Right cardiac atrium (tissue), 5 donors: ENCODE results near the gene UGT1A8. TPM values are rescaled to one million over a fixed set of nuclear protein-coding genes. Genes with fewer than 3 reads are reported as not detected.
A peak's percentile ranks its signal among the peaks of the same experiment; 100 is the strongest.
"Not testable (repeated sequence)": the region's sequence is repeated elsewhere in the genome, so short reads cannot be mapped to it uniquely, and the experiment has no call there.

Experiments used
- ATAC-seq, 2 donors: fragments of 200-7000 bp; cut with Tn5 transposase; one replicate each; pipeline versions ENCODE4 v1.8.0 to v1.9.1; 2020; ENCODE audit warnings: moderate library complexity in 2 of 2, mild to moderate bottlenecking in 1 of 2
- DNase-seq, 3 donors: peaks; one replicate each; pipeline ENCODE4 v3.0.0-alpha.2; 2020
- H3K27ac ChIP-seq: one replicate; pipeline ENCODE4 v1.5.1; 2013; ENCODE audit warnings: mild to moderate bottlenecking, low read length, control low read depth, moderate library complexity
- H3K27me3 ChIP-seq: one replicate; pipeline ENCODE4 v1.6.1; 2013; ENCODE audit not compliant: control insufficient read depth, insufficient read depth
- H3K4me1 ChIP-seq: one replicate; pipeline ENCODE4 v1.6.1; 2013; ENCODE audit warnings: low read length; ENCODE audit not compliant: control insufficient read depth, insufficient read depth
- H3K4me3 ChIP-seq: one replicate; pipeline ENCODE4 v1.5.1; 2013; ENCODE audit warnings: low read length, control low read depth
- H3K9me3 ChIP-seq: one replicate; pipeline ENCODE4 v1.6.1; 2013; ENCODE audit warnings: low read length; ENCODE audit not compliant: control insufficient read depth
- WGBS: extraction: QIAGEN DNeasy Blood & Tissue Kit; methylation state at CpG from one replicate; pipeline ENCODE4 v1.1.7; 2013; 5-methylcytosine and 5-hydroxymethylcytosine counted together
- intact Hi-C, 4 donors: fragments of 100-400 bp; cut with DNase I; formaldehyde crosslinking; loops; one replicate each; pipeline versions ENCODE4 v1.11.0 to v1.14.0; 2022 to 2023
- polyA plus RNA-seq: library from polyadenylated mRNA; stranded (reverse); fragments of 200-250 nt; gene quantifications from one replicate; pipeline ENCODE4 v1.2.3, GENCODE V29; 2013
- total RNA-seq, 4 donors: library from RNA; stranded (reverse); fragmentation: NEBNext Ultra II Directional; extraction: Animal tissue kit (Norgen Biotek cat#: 25700); gene quantifications; one replicate each; pipeline ENCODE4 v1.2.1, GENCODE V29; 2021
- donor health status: healthy with polysubstance abuse.
- donor health status: DM: no; HTN: yes; CAD: no.
- donor health status: DM: no; HTN: no; CAD: no.
- donor health status: DM: no; HTN: yes; CAD: no; lungs with severe emphysema.
- donor health status: DM: yes; HTN: yes; CAD: no.

UGT1A8 gene
- total and polyA plus RNA-seq, 5 donors: not detected

GRCh38 chr2:233688341-233688740 is 70.9 kb downstream of the UGT1A8 start:
- WGBS: 82% methylated on average over 5 of the region's 5 CpGs
- DNase-seq (no peak), ATAC-seq (no peak)
- Histone ChIP-seq H3K27me3 (no peaks in the 10 kb centered on the region), H3K27ac (no peak overlapping the region), H3K4me3 (no peak overlapping the region), H3K4me1 (no peaks in the 10 kb centered on the region), H3K9me3 (no peaks in the 10 kb centered on the region)
- intact Hi-C loops: no loop called here

- no peak overlapping the region for H3K4me3 ChIP-seq
- no peak for DNase-seq
- no peaks in the 10 kb centered on the region for H3K4me1 ChIP-seq
- H3K27ac ChIP-seq: no peak overlapping the region
- ATAC-seq: no peak
- H3K27me3 ChIP-seq: no peaks in the 10 kb centered on the region
- H3K9me3 ChIP-seq: no peaks in the 10 kb centered on the region
- intact Hi-C loops: no loop called here
Measured at GRCh38 chr2:233689031-233689430, 71.6 kb downstream of the UGT1A8 start.

- intact Hi-C loops: no loop called here
- no peak for ATAC-seq
- no peak overlapping the region for H3K27ac ChIP-seq
- H3K9me3 ChIP-seq: no peaks in the 10 kb centered on the region
- no peak for DNase-seq
- H3K4me3 ChIP-seq: no peak overlapping the region
- WGBS: 11% methylated on average over 3 of the region's 3 CpGs
- H3K4me1 ChIP-seq: no peaks in the 10 kb centered on the region
- no peaks in the 10 kb centered on the region for H3K27me3 ChIP-seq
Measured at GRCh38 chr2:233689501-233689900, 72.1 kb downstream of the UGT1A8 start.

GRCh38 chr2:233690444-233690843 is 73.0 kb downstream of the UGT1A8 start:
- ATAC-seq (no peak), DNase-seq (no peak)
- Histone ChIP-seq H3K27ac (no peak overlapping the region), H3K4me3 (no peak overlapping the region), H3K4me1 (no peaks in the 10 kb centered on the region), H3K27me3 (no peaks in the 10 kb centered on the region), H3K9me3 (no peaks in the 10 kb centered on the region)
- WGBS: 63% methylated on average over 4 of the region's 4 CpGs
- intact Hi-C loops: no loop called here

GRCh38 chr2:233691443-233692433 is 74.3 kb downstream of the UGT1A8 start:
- intact Hi-C loops: no loop called here
- Histone ChIP-seq H3K27me3 (no peaks in the 10 kb centered on the region), H3K4me1 (no peaks in the 10 kb centered on the region), H3K4me3 (no peak overlapping the region), H3K9me3 (no peaks in the 10 kb centered on the region), H3K27ac (no peak overlapping the region)
- WGBS: 83% methylated on average over 11 of the region's 11 CpGs
- ATAC-seq (no peak), DNase-seq (no peak)

- no peaks in the 10 kb centered on the region for H3K9me3 ChIP-seq
- H3K27ac ChIP-seq: no peak within 1 kb of the TSS
- ATAC-seq (no peak), DNase-seq (no peak)
- 88% methylated on average over 4 of the region's 4 CpGs for WGBS
- intact Hi-C loops: no loop called here
- H3K27me3 ChIP-seq: no peaks in the 10 kb centered on the region
- no peaks in the 10 kb centered on the region for H3K4me1 ChIP-seq
- H3K4me3 ChIP-seq: no peak within 1 kb of the TSS
Measured at GRCh38 chr2:233692648-233693047, 75.2 kb downstream of the UGT1A8 start, which contains the start of gene UGT1A6. Gene UGT1A6 (plus strand): TSS chr2:233692890. CDS start chr2:233693005, 115 bp downstream.

- no peaks in the 10 kb centered on the region for H3K9me3 ChIP-seq
- intact Hi-C loops: no loop called here
- DNase-seq: no peak
- H3K4me3 ChIP-seq: no peak overlapping the region
- 50% methylated on average over 6 of the region's 6 CpGs for WGBS
- H3K4me1 ChIP-seq: no peaks in the 10 kb centered on the region
- H3K27me3 ChIP-seq: no peaks in the 10 kb centered on the region
- no peak overlapping the region for H3K27ac ChIP-seq
- ATAC-seq: no peak
Measured at GRCh38 chr2:233693963-233694362, 76.5 kb downstream of the UGT1A8 start.

GRCh38 chr2:233698740-233699139 is 81.3 kb downstream of the UGT1A8 start:
- Histone ChIP-seq H3K4me3 (no peak overlapping the region), H3K27me3 (no peaks in the 10 kb centered on the region), H3K9me3 (no peaks in the 10 kb centered on the region), H3K27ac (no peak overlapping the region), H3K4me1 (no peaks in the 10 kb centered on the region)
- ATAC-seq: no peak
- no peak for DNase-seq
- intact Hi-C loops: no loop called here
- 79% methylated on average over 4 of the region's 4 CpGs for WGBS

GRCh38 chr2:233699424-233700027 is 82.1 kb downstream of the UGT1A8 start:
- DNase-seq (no peak), ATAC-seq (no peak)
- Histone ChIP-seq H3K27ac (no peak overlapping the region), H3K4me3 (no peak overlapping the region), H3K9me3 (no peaks in the 10 kb centered on the region), H3K4me1 (no peaks in the 10 kb centered on the region), H3K27me3 (no peaks in the 10 kb centered on the region)
- intact Hi-C loops: no loop called here
- 85% methylated on average over 8 of the region's 8 CpGs for WGBS

- no peaks in the 10 kb centered on the region for H3K4me1 ChIP-seq
- 21% methylated on average over 1 of the region's 1 CpG for WGBS
- peak in 1 of 2 donors; percentile 61 for ATAC-seq
- intact Hi-C loops: no loop called here
- no peak overlapping the region for H3K4me3 ChIP-seq
- H3K27me3 ChIP-seq: no peaks in the 10 kb centered on the region
- no peak overlapping the region for H3K27ac ChIP-seq
- no peaks in the 10 kb centered on the region for H3K9me3 ChIP-seq
- no peak for DNase-seq
Measured at GRCh38 chr2:233700028-233700635, 82.7 kb downstream of the UGT1A8 start.

GRCh38 chr2:233700842-233701241 is 83.4 kb downstream of the UGT1A8 start:
- ATAC-seq, H3K9me3 ChIP-seq, H3K27ac ChIP-seq, H3K27me3 ChIP-seq, DNase-seq, H3K4me1 ChIP-seq, H3K4me3 ChIP-seq, intact Hi-C loops: not testable (repeated sequence)
- WGBS: 93% methylated on average over 5 of the region's 5 CpGs
